ENCODE results near the gene UGT1A4. TPM values are rescaled to one million over a fixed set of nuclear protein-coding genes. Genes with fewer than 3 reads are reported as not detected.

The UGT1A4 gene
- polyA plus RNA-seq, 3 donors = not detected

- no peak overlapping the region for H2AFZ ChIP-seq (ENCODE audit: insufficient read depth, low read depth, low read length, poor library complexity, severe bottlenecking)
- intact Hi-C loops (cut with micrococcal nuclease) = no loop called here
- H3K4me3 ChIP-seq (replicated peaks in 1 of 3; ENCODE audit: low read depth in 2 of 3, low read length in 3 of 3) = no peak overlapping the region
- no peaks in the 10 kb centered on the region for H3K9me3 ChIP-seq (replicated peaks in 1 of 2; ENCODE audit: control insufficient read depth in 1 of 2, insufficient read depth in 1 of 2, low read length in 2 of 2)
- no peak overlapping the region for H3K27ac ChIP-seq (ENCODE audit: low read depth in 1 of 2, low read length in 2 of 2)
- 95% methylated on average over 16 of the region's 18 CpGs for WGBS (ENCODE audit: insufficient coverage)
- H3K36me3 Mint-ChIP-seq = no peaks in the 10 kb centered on the region
- no peak for DNase-seq
- H3K36me3 ChIP-seq (replicated peaks in 1 of 2; ENCODE audit: control insufficient read depth in 1 of 2, insufficient read depth in 2 of 2, low read length in 2 of 2) = no peaks in the 10 kb centered on the region
- H3K79me2 ChIP-seq (ENCODE audit: insufficient read depth, low read length) = no peaks in the 10 kb centered on the region
- no peaks in the 10 kb centered on the region for H4K20me1 ChIP-seq (ENCODE audit: insufficient read depth, low read length)
- no peak overlapping the region for H3K9ac ChIP-seq (ENCODE audit: insufficient read depth, low read length, poor library complexity, severe bottlenecking)
- no peaks in the 10 kb centered on the region for H3K9me3 Mint-ChIP-seq
- no peaks in the 10 kb centered on the region for H3K27me3 ChIP-seq (ENCODE audit: control insufficient read depth in 2 of 2, insufficient read depth in 2 of 2, low read length in 2 of 2)
- H3K27me3 Mint-ChIP-seq (ENCODE audit: low read depth in 3 of 3) = peaks cover 2 to 7% (median 3%) of the 10 kb centered on the region in 3 donors
- H3K4me2 ChIP-seq (replicated peaks; ENCODE audit: extremely low read depth, low read length, poor library complexity, severe bottlenecking) = no peak overlapping the region
- H3K4me1 Mint-ChIP-seq = peaks cover 7% of the 10 kb centered on the region
- H3K4me1 ChIP-seq (ENCODE audit: control insufficient read depth in 1 of 2, insufficient read depth in 2 of 2, low read length in 2 of 2) = peaks cover 4 to 8% of the 10 kb centered on the region in 2 donors
- TF ChIP-seq CTCF (IDR thresholded peaks at IDR 0.05) = no peak
- no peak overlapping the region for H3K4me3 Mint-ChIP-seq
- no peak overlapping the region for H3K27ac Mint-ChIP-seq
These were observed 101.6 kb downstream of the UGT1A4 start for GRCh38 chr2:233819884-233820773.

GRCh38 chr2:233820774-233821105, 102.2 kb downstream of the UGT1A4 start:
- H3K4me2 ChIP-seq (replicated peaks; ENCODE audit: extremely low read depth, low read length, poor library complexity, severe bottlenecking) = no peak overlapping the region
- no peak overlapping the region for H3K27ac Mint-ChIP-seq
- H3K27ac ChIP-seq (ENCODE audit: low read depth in 1 of 2, low read length in 2 of 2) = no peak overlapping the region
- no peaks in the 10 kb centered on the region for H3K79me2 ChIP-seq (ENCODE audit: insufficient read depth, low read length)
- no peak for DNase-seq
- H3K9ac ChIP-seq (ENCODE audit: insufficient read depth, low read length, poor library complexity, severe bottlenecking) = no peak overlapping the region
- H3K4me1 Mint-ChIP-seq = peaks cover 7% of the 10 kb centered on the region
- H3K36me3 Mint-ChIP-seq = no peaks in the 10 kb centered on the region
- no peaks in the 10 kb centered on the region for H3K36me3 ChIP-seq (replicated peaks in 1 of 2; ENCODE audit: control insufficient read depth in 1 of 2, insufficient read depth in 2 of 2, low read length in 2 of 2)
- H3K9me3 Mint-ChIP-seq = no peaks in the 10 kb centered on the region
- intact Hi-C loops (cut with micrococcal nuclease) = no loop called here
- TF ChIP-seq CTCF (IDR thresholded peaks at IDR 0.05) = no peak
- no peak overlapping the region for H2AFZ ChIP-seq (ENCODE audit: insufficient read depth, low read depth, low read length, poor library complexity, severe bottlenecking)
- H3K4me1 ChIP-seq (ENCODE audit: control insufficient read depth in 1 of 2, insufficient read depth in 2 of 2, low read length in 2 of 2) = peaks cover 4 to 8% of the 10 kb centered on the region in 2 donors
- H3K9me3 ChIP-seq (replicated peaks in 1 of 2; ENCODE audit: control insufficient read depth in 1 of 2, insufficient read depth in 1 of 2, low read length in 2 of 2) = no peaks in the 10 kb centered on the region
- H3K27me3 ChIP-seq (ENCODE audit: control insufficient read depth in 2 of 2, insufficient read depth in 2 of 2, low read length in 2 of 2) = no peaks in the 10 kb centered on the region
- H4K20me1 ChIP-seq (ENCODE audit: insufficient read depth, low read length) = no peaks in the 10 kb centered on the region
- WGBS (ENCODE audit: insufficient coverage) = 66% methylated on average over 3 of the region's 6 CpGs
- H3K4me3 ChIP-seq (replicated peaks in 1 of 3; ENCODE audit: low read depth in 2 of 3, low read length in 3 of 3) = no peak overlapping the region
- no peak overlapping the region for H3K4me3 Mint-ChIP-seq
- peaks cover 0 to 7% (median 2%) of the 10 kb centered on the region in 3 donors for H3K27me3 Mint-ChIP-seq (ENCODE audit: low read depth in 3 of 3)

Data from CD14-positive monocyte (primary cell).